Upper lobe of right lung (tissue), 1 donor: Measurements from ENCODE around the gene GRID1. TPM values are rescaled to one million over a fixed set of nuclear protein-coding genes. Genes with fewer than 3 reads are reported as not detected.

Source experiments
- ATAC-seq: fragments of 200-7000 bp; cut with Tn5 transposase; one replicate; pipeline ENCODE4 v1.9.1; 2020; ENCODE audit warnings: mild to moderate bottlenecking, moderate library complexity
- DNase-seq: peaks from one replicate; pipeline ENCODE4 v3.0.0-alpha.2; 2020
- H3K27ac ChIP-seq: fragments of 200-600 bp; one replicate; pipeline ENCODE4 v1.8.0; 2022
- H3K27me3 ChIP-seq: fragments of 200-600 bp; one replicate; pipeline ENCODE4 v1.8.0; 2022; ENCODE audit warnings: mild to moderate bottlenecking
- H3K36me3 ChIP-seq: fragments of 200-600 bp; one replicate; pipeline ENCODE4 v1.8.0; 2022
- H3K4me1 ChIP-seq: fragments of 200-600 bp; one replicate; pipeline ENCODE4 v1.8.0; 2022
- H3K4me3 ChIP-seq: fragments of 200-600 bp; one replicate; pipeline ENCODE4 v1.8.0; 2022; ENCODE audit warnings: mild to moderate bottlenecking
- H3K9me3 ChIP-seq: fragments of 200-600 bp; one replicate; pipeline ENCODE4 v1.8.0; 2022
- intact Hi-C: fragments of 100-400 bp; cut with DNase I; formaldehyde crosslinking; loops from one replicate; pipeline ENCODE4 v1.11.0; 2022
- total RNA-seq: library from RNA; stranded (reverse); fragmentation: NEBNext Ultra II Directional; extraction: Animal tissue kit (Norgen Biotek cat#: 25700); gene quantifications from one replicate; pipeline ENCODE4 v1.2.1, GENCODE V29; 2021
- TF ChIP-seq, protein P1 (sequence below): fragments of 200-600 bp; IDR thresholded peaks from one replicate; pipeline ENCODE4 v1.8.0; 2022; ENCODE audit warnings: antibody characterized with exemption
- donor health status: DM: no; HTN: yes; CAD: no; lungs with severe emphysema.

The GRID1 gene
- total RNA-seq, 1 donor from 2014 or later: 3.0 TPM

DNA sequence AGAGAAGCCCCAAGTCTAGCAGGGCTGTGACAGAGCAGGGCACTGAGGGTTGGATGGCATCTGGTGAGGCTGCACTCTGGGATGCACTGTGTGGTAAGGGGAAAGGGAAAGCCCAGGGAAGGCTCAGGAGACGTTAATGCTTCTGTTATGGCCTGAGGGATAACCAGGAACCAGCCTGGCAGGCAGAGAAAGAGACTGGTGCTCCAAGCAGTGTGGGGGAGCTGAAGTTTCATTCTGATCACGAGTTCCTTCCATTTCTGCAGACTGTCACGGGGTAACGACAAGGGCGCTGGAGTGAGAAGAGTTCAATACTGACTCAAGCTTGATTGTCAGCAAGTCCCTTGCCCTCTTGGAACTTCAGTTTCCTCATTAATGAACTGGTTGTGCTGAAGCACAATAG lies 730.9 kb downstream of the GRID1 start:
- Histone ChIP-seq H3K27ac (no peak overlapping the region), H3K9me3 (no peaks in the 10 kb centered on the region), H3K27me3 (no peaks in the 10 kb centered on the region), H3K4me1 (no peaks in the 10 kb centered on the region), H3K4me3 (no peak overlapping the region), H3K36me3 (no peaks in the 10 kb centered on the region)
- no peak for DNase-seq
- peak; percentile 22 for ATAC-seq
- intact Hi-C loops: no loop called here
- TF ChIP-seq, protein P1, sequence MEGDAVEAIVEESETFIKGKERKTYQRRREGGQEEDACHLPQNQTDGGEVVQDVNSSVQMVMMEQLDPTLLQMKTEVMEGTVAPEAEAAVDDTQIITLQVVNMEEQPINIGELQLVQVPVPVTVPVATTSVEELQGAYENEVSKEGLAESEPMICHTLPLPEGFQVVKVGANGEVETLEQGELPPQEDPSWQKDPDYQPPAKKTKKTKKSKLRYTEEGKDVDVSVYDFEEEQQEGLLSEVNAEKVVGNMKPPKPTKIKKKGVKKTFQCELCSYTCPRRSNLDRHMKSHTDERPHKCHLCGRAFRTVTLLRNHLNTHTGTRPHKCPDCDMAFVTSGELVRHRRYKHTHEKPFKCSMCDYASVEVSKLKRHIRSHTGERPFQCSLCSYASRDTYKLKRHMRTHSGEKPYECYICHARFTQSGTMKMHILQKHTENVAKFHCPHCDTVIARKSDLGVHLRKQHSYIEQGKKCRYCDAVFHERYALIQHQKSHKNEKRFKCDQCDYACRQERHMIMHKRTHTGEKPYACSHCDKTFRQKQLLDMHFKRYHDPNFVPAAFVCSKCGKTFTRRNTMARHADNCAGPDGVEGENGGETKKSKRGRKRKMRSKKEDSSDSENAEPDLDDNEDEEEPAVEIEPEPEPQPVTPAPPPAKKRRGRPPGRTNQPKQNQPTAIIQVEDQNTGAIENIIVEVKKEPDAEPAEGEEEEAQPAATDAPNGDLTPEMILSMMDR: no peak

DNA sequence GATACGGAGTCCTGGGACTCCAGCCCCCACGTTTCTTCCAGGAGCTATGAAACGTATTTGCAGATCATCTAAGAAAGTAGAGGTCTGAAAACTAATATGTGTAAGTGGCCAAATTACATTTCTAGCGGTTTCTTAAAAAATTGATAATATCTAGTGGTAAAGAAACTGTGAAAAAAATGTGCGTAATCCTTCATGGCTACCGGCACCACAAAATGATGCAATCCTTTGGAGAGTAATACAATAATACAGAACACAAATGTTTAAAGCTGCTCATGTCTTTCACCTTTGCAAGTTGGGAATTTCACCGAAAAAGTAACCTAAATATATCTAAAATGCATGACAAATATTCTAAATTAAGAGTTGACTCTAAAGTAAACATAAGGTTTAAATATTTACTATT lies 742.1 kb downstream of the GRID1 start:
- Histone ChIP-seq H3K9me3 (no peaks in the 10 kb centered on the region), H3K4me3 (no peak overlapping the region), H3K27ac (no peak overlapping the region), H3K36me3 (no peaks in the 10 kb centered on the region), H3K4me1 (no peaks in the 10 kb centered on the region), H3K27me3 (no peaks in the 10 kb centered on the region)
- ATAC-seq (no peak), DNase-seq (no peak)
- intact Hi-C loops: no loop called here
- TF ChIP-seq, protein P1: no peak

DNA sequence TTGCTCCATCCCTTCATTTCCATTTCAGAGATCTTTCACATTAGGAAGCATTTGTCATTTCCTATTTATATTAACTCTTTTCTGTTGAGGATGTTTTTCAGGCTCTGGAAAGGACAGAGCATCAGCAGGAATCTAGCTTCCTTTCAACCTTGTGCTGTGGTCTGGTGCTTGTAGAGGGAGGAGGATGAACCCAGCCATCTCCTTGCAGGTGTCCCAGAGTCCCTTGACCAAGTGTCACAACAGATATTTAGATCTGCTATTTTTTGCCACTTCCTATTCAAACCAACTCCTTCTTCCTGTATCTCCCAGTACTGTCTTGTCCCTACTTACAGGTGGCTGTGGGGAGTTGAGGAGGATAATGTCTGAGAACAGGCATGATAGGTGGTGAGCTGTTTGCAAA lies 742.8 kb downstream of the GRID1 start:
- no peaks in the 10 kb centered on the region for H3K9me3 ChIP-seq
- DNase-seq (no peak), ATAC-seq (no peak)
- no peak overlapping the region for H3K4me3 ChIP-seq
- no peak overlapping the region for H3K27ac ChIP-seq
- intact Hi-C loops: no loop called here
- no peaks in the 10 kb centered on the region for H3K36me3 ChIP-seq
- TF ChIP-seq, protein P1: no peak
- no peaks in the 10 kb centered on the region for H3K27me3 ChIP-seq
- no peaks in the 10 kb centered on the region for H3K4me1 ChIP-seq

DNA sequence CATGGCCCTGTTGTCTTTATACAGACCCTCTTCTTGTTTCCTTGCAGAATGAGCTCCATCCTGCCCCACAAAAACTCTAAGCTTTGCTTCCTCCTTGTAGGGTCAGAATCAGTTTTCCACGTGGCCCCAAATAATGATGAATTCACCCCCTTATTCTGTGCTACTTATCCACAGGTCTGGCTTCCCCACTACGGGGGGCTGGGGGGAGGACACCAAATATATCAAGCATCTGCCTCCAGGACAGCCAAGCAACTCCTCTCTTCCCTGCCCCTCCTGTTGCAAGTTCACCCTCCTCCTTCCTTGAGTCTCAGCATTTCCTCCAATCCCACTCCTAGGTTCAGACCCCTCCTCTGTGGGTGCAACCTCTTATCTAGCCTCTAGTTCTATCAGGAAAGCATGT lies 743.3 kb downstream of the GRID1 start:
- ATAC-seq (no peak), DNase-seq (no peak)
- Histone ChIP-seq H3K4me1 (no peaks in the 10 kb centered on the region), H3K36me3 (no peaks in the 10 kb centered on the region), H3K4me3 (no peak overlapping the region), H3K27ac (no peak overlapping the region), H3K9me3 (no peaks in the 10 kb centered on the region), H3K27me3 (no peaks in the 10 kb centered on the region)
- TF ChIP-seq, protein P1: no peak
- intact Hi-C loops: no loop called here

DNA sequence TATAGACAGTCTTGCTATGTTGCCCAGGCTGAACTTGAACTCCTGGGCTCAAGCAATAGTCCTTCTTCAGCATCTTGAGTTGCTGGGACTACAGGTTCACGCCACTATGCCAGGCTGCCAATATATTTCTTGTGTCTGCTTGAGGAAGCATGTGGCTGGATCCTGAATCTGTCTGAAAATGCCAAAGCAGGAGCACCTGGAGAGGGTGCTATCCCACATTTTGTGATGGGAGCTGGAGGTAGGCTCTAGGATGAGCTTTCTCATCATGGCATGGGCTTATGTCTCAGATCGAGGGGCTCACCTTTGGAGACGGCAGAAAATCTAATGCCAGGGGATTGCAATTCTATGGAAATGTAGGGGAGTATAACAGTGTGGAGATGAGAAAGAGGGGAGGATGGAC lies 744.2 kb downstream of the GRID1 start:
- no peaks in the 10 kb centered on the region for H3K36me3 ChIP-seq
- no peaks in the 10 kb centered on the region for H3K9me3 ChIP-seq
- no peaks in the 10 kb centered on the region for H3K4me1 ChIP-seq
- TF ChIP-seq, protein P1: no peak
- no peak overlapping the region for H3K4me3 ChIP-seq
- no peak overlapping the region for H3K27ac ChIP-seq
- H3K27me3 ChIP-seq: no peaks in the 10 kb centered on the region
- ATAC-seq: no peak
- DNase-seq: no peak
- intact Hi-C loops: no loop called here

DNA sequence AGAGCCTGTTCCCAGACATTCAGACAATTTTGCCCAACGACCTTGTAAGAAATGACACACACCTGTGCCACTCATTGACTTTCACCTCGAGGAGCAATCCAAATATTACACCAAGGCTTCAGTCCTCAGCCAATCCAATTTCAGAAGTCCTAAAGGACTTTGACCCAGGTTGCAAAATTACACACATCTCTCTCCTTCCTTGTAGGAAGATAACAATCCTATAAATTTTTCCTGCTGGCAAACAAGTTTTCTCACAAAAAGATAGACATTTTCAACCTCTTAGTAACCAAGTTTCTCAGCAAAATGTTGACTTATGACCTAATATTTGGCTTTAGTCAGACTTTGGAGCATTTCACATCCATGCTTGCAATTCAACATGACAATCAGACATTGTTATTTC lies 745.0 kb downstream of the GRID1 start:
- no peaks in the 10 kb centered on the region for H3K9me3 ChIP-seq
- no peak overlapping the region for H3K4me3 ChIP-seq
- intact Hi-C loops: no loop called here
- TF ChIP-seq, protein P1: no peak
- no peaks in the 10 kb centered on the region for H3K4me1 ChIP-seq
- H3K27me3 ChIP-seq: no peaks in the 10 kb centered on the region
- H3K27ac ChIP-seq: no peak overlapping the region
- H3K36me3 ChIP-seq: no peaks in the 10 kb centered on the region
- no peak for ATAC-seq
- no peak for DNase-seq
